ENCODE measurements around the gene MROH2B. TPM values are rescaled to one million over a fixed set of nuclear protein-coding genes. Genes with fewer than 3 reads are reported as not detected.

The MROH2B gene
- total RNA-seq, 1 donor from 2014 or later: 0.44 TPM

GRCh38 chr5:40984884-40985283 is 86.3 kb downstream of the MROH2B start:
- Mint-ChIP-seq H3K27me3 (ENCODE audit: unreplicated experiment) (no peaks in the 10 kb centered on the region), H3K4me1 (ENCODE audit: unreplicated experiment) (peaks cover 12% of the 10 kb centered on the region), H3K27ac (ENCODE audit: unreplicated experiment) (no peak overlapping the region), H3K36me3 (ENCODE audit: low read depth, unreplicated experiment) (no peaks in the 10 kb centered on the region), H3K9me3 (ENCODE audit: unreplicated experiment) (no peaks in the 10 kb centered on the region), H3K4me3 (ENCODE audit: unreplicated experiment) (no peak overlapping the region)
- no peak for DNase-seq (ENCODE audit: low spot score)
- TF ChIP-seq CTCF (IDR thresholded peaks at IDR 0.05; ENCODE audit: unreplicated experiment): no peak

- TF ChIP-seq CTCF (IDR thresholded peaks at IDR 0.05; ENCODE audit: unreplicated experiment): no peak
- no peak for DNase-seq (ENCODE audit: low spot score)
- no peaks in the 10 kb centered on the region for H3K9me3 Mint-ChIP-seq (ENCODE audit: unreplicated experiment)
- no peak overlapping the region for H3K27ac Mint-ChIP-seq (ENCODE audit: unreplicated experiment)
- no peaks in the 10 kb centered on the region for H3K36me3 Mint-ChIP-seq (ENCODE audit: low read depth, unreplicated experiment)
- no peaks in the 10 kb centered on the region for H3K27me3 Mint-ChIP-seq (ENCODE audit: unreplicated experiment)
- H3K4me1 Mint-ChIP-seq (ENCODE audit: unreplicated experiment): peaks cover 12% of the 10 kb centered on the region
- H3K4me3 Mint-ChIP-seq (ENCODE audit: unreplicated experiment): no peak overlapping the region
These were observed 87.4 kb downstream of the MROH2B start for GRCh38 chr5:40983781-40984180.

GRCh38 chr5:40981420-40981819 is 89.7 kb downstream of the MROH2B start:
- no peak for TF ChIP-seq CTCF (IDR thresholded peaks at IDR 0.05; ENCODE audit: unreplicated experiment)
- Mint-ChIP-seq H3K36me3 (ENCODE audit: low read depth, unreplicated experiment) (no peaks in the 10 kb centered on the region), H3K4me1 (ENCODE audit: unreplicated experiment) (peaks cover 5% of the 10 kb centered on the region)

GRCh38 chr5:40976836-40977235 is 94.3 kb downstream of the MROH2B start:
- H3K27ac Mint-ChIP-seq (ENCODE audit: unreplicated experiment): no peak overlapping the region

More at GRCh38 chr5:40981420-40981819, 89.7 kb downstream of the MROH2B start:
- no peak for DNase-seq (ENCODE audit: low spot score)
- Mint-ChIP-seq H3K27me3 (ENCODE audit: unreplicated experiment) (no peaks in the 10 kb centered on the region), H3K4me3 (ENCODE audit: unreplicated experiment) (no peak overlapping the region), H3K27ac (ENCODE audit: unreplicated experiment) (no peak overlapping the region), H3K9me3 (ENCODE audit: unreplicated experiment) (no peaks in the 10 kb centered on the region)

GRCh38 chr5:40976041-40976440 is 95.1 kb downstream of the MROH2B start:
- DNase-seq (ENCODE audit: low spot score): no peak
- Mint-ChIP-seq H3K27ac (ENCODE audit: unreplicated experiment) (no peak overlapping the region), H3K27me3 (ENCODE audit: unreplicated experiment) (no peaks in the 10 kb centered on the region), H3K9me3 (ENCODE audit: unreplicated experiment) (no peaks in the 10 kb centered on the region), H3K36me3 (ENCODE audit: low read depth, unreplicated experiment) (no peaks in the 10 kb centered on the region), H3K4me1 (ENCODE audit: unreplicated experiment) (no peaks in the 10 kb centered on the region), H3K4me3 (ENCODE audit: unreplicated experiment) (no peak overlapping the region)
- TF ChIP-seq CTCF (IDR thresholded peaks at IDR 0.05; ENCODE audit: unreplicated experiment): no peak

More at GRCh38 chr5:40976836-40977235, 94.3 kb downstream of the MROH2B start:
- Mint-ChIP-seq H3K36me3 (ENCODE audit: low read depth, unreplicated experiment) (no peaks in the 10 kb centered on the region), H3K9me3 (ENCODE audit: unreplicated experiment) (no peaks in the 10 kb centered on the region), H3K4me1 (ENCODE audit: unreplicated experiment) (no peaks in the 10 kb centered on the region), H3K4me3 (ENCODE audit: unreplicated experiment) (no peak overlapping the region), H3K27me3 (ENCODE audit: unreplicated experiment) (no peaks in the 10 kb centered on the region)
- no peak for TF ChIP-seq CTCF (IDR thresholded peaks at IDR 0.05; ENCODE audit: unreplicated experiment)
- no peak for DNase-seq (ENCODE audit: low spot score)

Measured in endothelial cell (in vitro differentiated cells).